ENCODE data around the gene RABGAP1L.
"Not testable (repeated sequence)": the region's sequence is repeated elsewhere in the genome, so short reads cannot be mapped to it uniquely, and the experiment has no call there.

RABGAP1L gene

GRCh38 chr1:174358786-174359453 is 199.6 kb downstream of the RABGAP1L start:
- no peak for DNase-seq (ENCODE audit: low spot score)
- no peak for FAIRE-seq

- no peak for DNase-seq (ENCODE audit: low spot score)
- no peak for FAIRE-seq
Measured at GRCh38 chr1:174359454-174359805, 200.1 kb downstream of the RABGAP1L start.

- no peak for DNase-seq (ENCODE audit: low spot score)
- no peak for FAIRE-seq
Measured at GRCh38 chr1:174364996-174365736, 205.8 kb downstream of the RABGAP1L start.

- no peak for FAIRE-seq
Measured at GRCh38 chr1:174366946-174367345, 207.6 kb downstream of the RABGAP1L start.

GRCh38 chr1:174367892-174368291 is 208.6 kb downstream of the RABGAP1L start:
- DNase-seq (ENCODE audit: low spot score) (no peak), FAIRE-seq (no peak)

More at GRCh38 chr1:174366946-174367345, 207.6 kb downstream of the RABGAP1L start:
- no peak for DNase-seq (ENCODE audit: low spot score)

GRCh38 chr1:174376030-174376429 is 216.7 kb downstream of the RABGAP1L start:
- no peak for DNase-seq (ENCODE audit: low spot score)
- FAIRE-seq: no peak

GRCh38 chr1:174391716-174392115 is 232.4 kb downstream of the RABGAP1L start:
- FAIRE-seq (no peak), DNase-seq (ENCODE audit: low spot score) (no peak)

- FAIRE-seq (no peak), DNase-seq (ENCODE audit: low spot score) (no peak)
Measured at GRCh38 chr1:174393885-174394284, 234.6 kb downstream of the RABGAP1L start.

- no peak for FAIRE-seq
- DNase-seq (ENCODE audit: low spot score): no peak
Measured at GRCh38 chr1:174397261-174397660, 237.9 kb downstream of the RABGAP1L start.

- no peak for FAIRE-seq
- no peak for DNase-seq (ENCODE audit: low spot score)
Measured at GRCh38 chr1:174398246-174398645, 238.9 kb downstream of the RABGAP1L start.

- DNase-seq (ENCODE audit: low spot score): no peak
- no peak for FAIRE-seq
Measured at GRCh38 chr1:174399211-174399610, 239.9 kb downstream of the RABGAP1L start.

- FAIRE-seq (no peak), DNase-seq (ENCODE audit: low spot score) (no peak)
Measured at GRCh38 chr1:174401075-174401474, 241.8 kb downstream of the RABGAP1L start.

- DNase-seq (ENCODE audit: low spot score): no peak
- no peak for FAIRE-seq
Measured at GRCh38 chr1:174405219-174405618, 245.9 kb downstream of the RABGAP1L start.

- DNase-seq (ENCODE audit: low spot score) (no peak), FAIRE-seq (no peak)
Measured at GRCh38 chr1:174406421-174406820, 247.1 kb downstream of the RABGAP1L start.

- DNase-seq (ENCODE audit: low spot score) (no peak), FAIRE-seq (no peak)
Measured at GRCh38 chr1:174407665-174408064, 248.3 kb downstream of the RABGAP1L start.

GRCh38 chr1:174408146-174408545 is 248.8 kb downstream of the RABGAP1L start:
- FAIRE-seq (no peak), DNase-seq (ENCODE audit: low spot score) (no peak)

- not testable (repeated sequence) for DNase-seq (ENCODE audit: low spot score); FAIRE-seq
Measured at GRCh38 chr1:174409801-174410200, 250.5 kb downstream of the RABGAP1L start.

- FAIRE-seq (no peak), DNase-seq (ENCODE audit: low spot score) (no peak)
Measured at GRCh38 chr1:174413632-174414031, 254.3 kb downstream of the RABGAP1L start.

- FAIRE-seq (no peak), DNase-seq (ENCODE audit: low spot score) (no peak)
Measured at GRCh38 chr1:174414203-174414602, 254.9 kb downstream of the RABGAP1L start.

- FAIRE-seq (no peak), DNase-seq (ENCODE audit: low spot score) (no peak)
Measured at GRCh38 chr1:174415506-174415905, 256.2 kb downstream of the RABGAP1L start.

GRCh38 chr1:174417921-174418320 is 258.6 kb downstream of the RABGAP1L start:
- FAIRE-seq: no peak
- DNase-seq (ENCODE audit: low spot score): no peak

- DNase-seq (ENCODE audit: low spot score) (no peak), FAIRE-seq (no peak)
Measured at GRCh38 chr1:174425121-174425520, 265.8 kb downstream of the RABGAP1L start.

GRCh38 chr1:174426153-174426552 is 266.8 kb downstream of the RABGAP1L start:
- DNase-seq (ENCODE audit: low spot score): no peak
- FAIRE-seq: no peak
